Omental fat pad (tissue), 4 donors: Measurements from ENCODE around the gene NLGN1. TPM values are rescaled to one million over a fixed set of nuclear protein-coding genes. Genes with fewer than 3 reads are reported as not detected.

Experiments
- ATAC-seq: fragments of 150-250 bp; one replicate; pipeline ENCODE4 v1.9.1; 2016; ENCODE audit warnings: mild to moderate bottlenecking, moderate library complexity; ENCODE audit not compliant: low FRiP score
- DNase-seq: peaks from one replicate; pipeline ENCODE4 v3.0.0-alpha.2; 2019; ENCODE audit warnings: low spot score
- total RNA-seq, 4 donors: library from RNA; depleted of rRNA; stranded (reverse); fragments of >200 nt; gene quantifications; one replicate each; pipeline ENCODE4 v1.1.0, GENCODE V29; 2016
- TF ChIP-seq, protein P1 (sequence below), 3 donors: fragments of 450-650 bp; IDR thresholded peaks; one replicate each; pipeline ENCODE4 v1.5.1; 2016 to 2017; ENCODE audit warnings: antibody characterized with exemption in 3 of 3, mild to moderate bottlenecking in 3 of 3, moderate library complexity in 2 of 3

NLGN1 gene
- total RNA-seq, 4 donors from 2014 or later, result 5.3 to 17.4 (median 12.5) TPM

- ATAC-seq (no peak), DNase-seq (no peak)
- TF ChIP-seq, protein P1, sequence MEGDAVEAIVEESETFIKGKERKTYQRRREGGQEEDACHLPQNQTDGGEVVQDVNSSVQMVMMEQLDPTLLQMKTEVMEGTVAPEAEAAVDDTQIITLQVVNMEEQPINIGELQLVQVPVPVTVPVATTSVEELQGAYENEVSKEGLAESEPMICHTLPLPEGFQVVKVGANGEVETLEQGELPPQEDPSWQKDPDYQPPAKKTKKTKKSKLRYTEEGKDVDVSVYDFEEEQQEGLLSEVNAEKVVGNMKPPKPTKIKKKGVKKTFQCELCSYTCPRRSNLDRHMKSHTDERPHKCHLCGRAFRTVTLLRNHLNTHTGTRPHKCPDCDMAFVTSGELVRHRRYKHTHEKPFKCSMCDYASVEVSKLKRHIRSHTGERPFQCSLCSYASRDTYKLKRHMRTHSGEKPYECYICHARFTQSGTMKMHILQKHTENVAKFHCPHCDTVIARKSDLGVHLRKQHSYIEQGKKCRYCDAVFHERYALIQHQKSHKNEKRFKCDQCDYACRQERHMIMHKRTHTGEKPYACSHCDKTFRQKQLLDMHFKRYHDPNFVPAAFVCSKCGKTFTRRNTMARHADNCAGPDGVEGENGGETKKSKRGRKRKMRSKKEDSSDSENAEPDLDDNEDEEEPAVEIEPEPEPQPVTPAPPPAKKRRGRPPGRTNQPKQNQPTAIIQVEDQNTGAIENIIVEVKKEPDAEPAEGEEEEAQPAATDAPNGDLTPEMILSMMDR (IDR thresholded peaks at IDR 0.05), result no peak
Observed at GRCh38 chr3:174294616-174295015, 897.1 kb downstream of the NLGN1 start.

GRCh38 chr3:174295306-174296092, 898.0 kb downstream of the NLGN1 start:
- TF ChIP-seq, protein P1 (IDR thresholded peaks at IDR 0.05), result no peak
- ATAC-seq (no peak), DNase-seq (no peak)

- DNase-seq (no peak), ATAC-seq (no peak)
- TF ChIP-seq, protein P1 (IDR thresholded peaks at IDR 0.05), result no peak
Observed at GRCh38 chr3:174302746-174303315, 905.3 kb downstream of the NLGN1 start.

GRCh38 chr3:174303907-174304560, 906.5 kb downstream of the NLGN1 start:
- TF ChIP-seq, protein P1 (IDR thresholded peaks at IDR 0.05), result no peak
- no peak for DNase-seq
- no peak for ATAC-seq

DNA sequence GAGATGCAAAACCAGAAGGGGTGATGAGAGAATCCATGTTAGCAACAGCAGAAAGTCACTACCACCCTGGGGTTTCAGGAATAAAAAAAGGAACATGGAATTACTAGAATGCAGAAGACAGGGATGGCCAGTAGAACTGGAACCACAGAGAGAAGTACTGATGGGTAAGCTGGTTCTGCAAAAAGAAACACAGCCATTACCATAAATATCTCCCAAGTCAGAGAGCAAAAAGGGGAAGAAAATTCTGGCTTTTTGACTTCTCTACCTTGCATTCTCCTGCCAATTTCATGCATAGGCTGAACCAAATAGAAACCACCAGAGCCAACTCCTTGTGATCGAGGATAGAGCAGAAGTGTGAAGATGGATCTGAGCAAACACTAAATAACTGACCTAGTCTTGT, 911.2 kb downstream of the NLGN1 start:
- TF ChIP-seq, protein P1 (IDR thresholded peaks at IDR 0.05), result no peak
- ATAC-seq, result no peak

GRCh38 chr3:174310475-174310983, 913.0 kb downstream of the NLGN1 start:
- ATAC-seq, result no peak
- DNase-seq, result no peak
- TF ChIP-seq, protein P1 (IDR thresholded peaks at IDR 0.05), result no peak

More for the DNA sequence above, 911.2 kb downstream of the NLGN1 start:
- DNase-seq, result no peak
